NB4 (cell line): ENCODE data around the gene IL6.

Source experiments
- POLR2A ChIP-seq: IDR thresholded peaks from 2 replicates; pipeline ENCODE4 v1.6.1; 2011; ENCODE audit warnings: mild to moderate bottlenecking; ENCODE audit not compliant: insufficient read length; ENCODE audit errors: extremely low read depth
- TF ChIP-seq, protein P1 (sequence below): IDR thresholded peaks from one replicate; pipeline ENCODE4 v1.5.1; 2012; ENCODE audit warnings: low read depth, low read length

- TF ChIP-seq, protein P1, sequence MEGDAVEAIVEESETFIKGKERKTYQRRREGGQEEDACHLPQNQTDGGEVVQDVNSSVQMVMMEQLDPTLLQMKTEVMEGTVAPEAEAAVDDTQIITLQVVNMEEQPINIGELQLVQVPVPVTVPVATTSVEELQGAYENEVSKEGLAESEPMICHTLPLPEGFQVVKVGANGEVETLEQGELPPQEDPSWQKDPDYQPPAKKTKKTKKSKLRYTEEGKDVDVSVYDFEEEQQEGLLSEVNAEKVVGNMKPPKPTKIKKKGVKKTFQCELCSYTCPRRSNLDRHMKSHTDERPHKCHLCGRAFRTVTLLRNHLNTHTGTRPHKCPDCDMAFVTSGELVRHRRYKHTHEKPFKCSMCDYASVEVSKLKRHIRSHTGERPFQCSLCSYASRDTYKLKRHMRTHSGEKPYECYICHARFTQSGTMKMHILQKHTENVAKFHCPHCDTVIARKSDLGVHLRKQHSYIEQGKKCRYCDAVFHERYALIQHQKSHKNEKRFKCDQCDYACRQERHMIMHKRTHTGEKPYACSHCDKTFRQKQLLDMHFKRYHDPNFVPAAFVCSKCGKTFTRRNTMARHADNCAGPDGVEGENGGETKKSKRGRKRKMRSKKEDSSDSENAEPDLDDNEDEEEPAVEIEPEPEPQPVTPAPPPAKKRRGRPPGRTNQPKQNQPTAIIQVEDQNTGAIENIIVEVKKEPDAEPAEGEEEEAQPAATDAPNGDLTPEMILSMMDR, result no peak
- TF ChIP-seq POLR2A, result no peak
Observed at GRCh38 chr7:22743014-22743413, 16.0 kb downstream of the IL6 start.
